HepG2 (cell line): ENCODE measurements around the gene FAF2. TPM values are rescaled to one million over a fixed set of nuclear protein-coding genes. Genes with fewer than 3 reads are reported as not detected.

ENCODE experiments used
- ATF4 ChIP-seq, 2 experiments: fragments of 450-650 bp in 1 of 2; sonication (generic) in 1 of 2; formaldehyde crosslinking; IDR thresholded peaks; 2 replicates each; pipeline versions ENCODE4 v1.5.0 to v1.8.0; 2020 to 2022; ENCODE audit warnings: mild to moderate bottlenecking in 1 of 2, missing genetic modification reagents in 1 of 2
- ATM ChIP-seq: fragments of 450-650 bp; IDR thresholded peaks from 2 replicates; pipeline ENCODE4 v1.7.1; 2017; ENCODE audit warnings: mild to moderate bottlenecking, borderline replicate concordance
- CEBPG ChIP-seq: IDR thresholded peaks from 2 replicates; pipeline ENCODE4 v1.6.1; 2016
- ETV5 ChIP-seq: IDR thresholded peaks from 2 replicates; pipeline ENCODE4 v1.6.1; 2018; ENCODE audit warnings: missing biosample characterization, missing genetic modification reagents, inconsistent platforms, borderline replicate concordance
- FUBP1 ChIP-seq: sonication (generic); formaldehyde crosslinking; IDR thresholded peaks from 2 replicates; pipeline ENCODE4 v1.5.1; 2020; ENCODE audit warnings: missing genetic modification reagents, mild to moderate bottlenecking, borderline replicate concordance
- GABPB1 ChIP-seq: IDR thresholded peaks from 2 replicates; pipeline ENCODE4 v1.6.1; 2016; ENCODE audit warnings: mild to moderate bottlenecking, missing genetic modification reagents, moderate library complexity, missing compliant biosample characterization
- ISX ChIP-seq: sonication (generic); formaldehyde crosslinking; conservative IDR thresholded peaks from 2 replicates; pipeline ENCODE4 v1.5.0; 2020; ENCODE audit warnings: missing genetic modification reagents
- KAT2B ChIP-seq: fragments of 150-350 bp; IDR thresholded peaks from 2 replicates; pipeline ENCODE4 v1.6.1; 2014; ENCODE audit warnings: low read depth, low read length, borderline replicate concordance
- NCOA1 ChIP-seq: sonication (generic); formaldehyde crosslinking; IDR thresholded peaks from 2 replicates; pipeline ENCODE4 v1.9.0; 2021; ENCODE audit warnings: missing genetic modification reagents
- NFAT5 ChIP-seq: sonication (generic); formaldehyde crosslinking; IDR thresholded peaks from 2 replicates; pipeline ENCODE4 v1.4.0; 2020; ENCODE audit warnings: missing genetic modification reagents
- NR2F6 ChIP-seq, 2 experiments: IDR thresholded peaks; 2 replicates each; pipeline ENCODE4 v1.6.1; 2016; ENCODE audit warnings: antibody characterized with exemption in 1 of 2, mild to moderate bottlenecking in 1 of 2
- REST ChIP-seq, 2 experiments: IDR thresholded peaks; 2 replicates each; pipeline ENCODE4 v1.6.1; 2011 to 2012; ENCODE audit warnings: low read length in 2 of 2, borderline replicate concordance in 1 of 2, low read depth in 1 of 2, mild to moderate bottlenecking in 1 of 2, moderate library complexity in 1 of 2
- SCMH1 ChIP-seq: sonication (generic); formaldehyde crosslinking; IDR thresholded peaks from 2 replicates; pipeline ENCODE4 v1.9.0; 2021; ENCODE audit warnings: missing genetic modification reagents, mild to moderate bottlenecking, borderline replicate concordance
- SOX5 ChIP-seq: IDR thresholded peaks from 2 replicates; pipeline ENCODE4 v1.6.1; 2016; ENCODE audit warnings: borderline replicate concordance
- SOX6 ChIP-seq, 2 experiments: fragments of 450-650 bp in 1 of 2; sonication (generic) in 1 of 2; formaldehyde crosslinking in 1 of 2; IDR thresholded peaks; 2 replicates each; pipeline versions ENCODE4 v1.4.0 to v1.6.1; 2017 to 2020; ENCODE audit warnings: antibody characterized with exemption in 1 of 2, mild to moderate bottlenecking in 1 of 2, missing genetic modification reagents in 1 of 2
- ZNF138 ChIP-seq: sonication (generic); formaldehyde crosslinking; IDR thresholded peaks from 2 replicates; pipeline ENCODE4 v1.5.0; 2020; ENCODE audit warnings: mild to moderate bottlenecking, low read depth, missing genetic modification reagents
- ZNF256 ChIP-seq: sonication (generic); formaldehyde crosslinking; conservative IDR thresholded peaks from 2 replicates; pipeline ENCODE4 v1.4.0; 2020; ENCODE audit warnings: missing genetic modification reagents
- ZNF841 ChIP-seq: sonication (generic); formaldehyde crosslinking; IDR thresholded peaks from 2 replicates; pipeline ENCODE4 v1.8.1; 2023; ENCODE audit warnings: missing genetic modification reagents, borderline replicate concordance
- ZNF878 ChIP-seq: sonication (generic); formaldehyde crosslinking; IDR thresholded peaks from 2 replicates; pipeline ENCODE4 v1.8.1; 2023; ENCODE audit warnings: mild to moderate bottlenecking, missing genetic modification reagents, moderate library complexity
- polyA plus RNA-seq, 8 experiments: library from polyadenylated mRNA; depleted of rRNA in 3 of 8; stranded (reverse) in 7 of 8; unstranded in 1 of 8; fragments of >200 nt; fragmentation: Illumina TruSeq in 4 of 8; extraction: Trizol in 4 of 8; gene quantifications; 2 replicates each; pipeline versions ENCODE4 v1.2.1 to v1.2.3, GENCODE V29; 2011 to 2016; ENCODE audit warnings: low read depth in 4 of 8, missing spikeins in 1 of 8, mixed read lengths in 1 of 8; ENCODE audit not compliant: insufficient read depth in 1 of 8
- total RNA-seq, 5 experiments: library from RNA; depleted of rRNA; stranded (reverse); fragments of >200 nt; fragmentation: Illumina TruSeq; extraction: Trizol; gene quantifications; 2 replicates each; pipeline ENCODE4 v1.2.3, GENCODE V29; 2016; ENCODE audit warnings: low read depth in 1 of 5

FAF2 gene
- total and polyA plus RNA-seq, 2 of the 13 experiments (the other 11 are each of a cell fraction or from before 2014, with no cell fraction given) = 27.8 to 34.3 TPM

- TF ChIP-seq ZNF841 (CRISPR knock-in tag) = no peak
- TF ChIP-seq SCMH1 (CRISPR knock-in tag) = no peak
- TF ChIP-seq NCOA1 (CRISPR knock-in tag) = no peak
- TF ChIP-seq ETV5 (CRISPR knock-in tag) = peak; percentile 33; the same call in 1 of the 2 replicates
- peak in 1 of 2 experiments; percentile 91; a peak in 2 of 4 replicates for TF ChIP-seq ATF4 (CRISPR knock-in tag; IDR thresholded peaks at IDR 0.05)
- peak; percentile 46; the same call in 1 of the 2 replicates for TF ChIP-seq CEBPG (CRISPR knock-in tag)
- TF ChIP-seq GABPB1 (CRISPR knock-in tag) = no peak
- TF ChIP-seq ISX (CRISPR knock-in tag) = no peak
- TF ChIP-seq SOX5 (CRISPR knock-in tag) = peak; percentile 78; the same call in 1 of the 2 replicates
- TF ChIP-seq ZNF256 (CRISPR knock-in tag) = no peak
- no peak for TF ChIP-seq NR2F6 (IDR thresholded peaks at IDR 0.05)
- no peak for TF ChIP-seq NR2F6 (CRISPR knock-in tag; IDR thresholded peaks at IDR 0.05)
- TF ChIP-seq ATM = no peak
- TF ChIP-seq ZNF878 (CRISPR knock-in tag) = no peak
- TF ChIP-seq SOX6 (IDR thresholded peaks at IDR 0.05) = no peak
- TF ChIP-seq SOX6 (CRISPR knock-in tag; IDR thresholded peaks at IDR 0.05) = peak; percentile 70
- no peak for TF ChIP-seq REST (IDR thresholded peaks at IDR 0.05; ENCODE audit: borderline replicate concordance in 1 of 2, low read depth in 1 of 2, low read length in 2 of 2)
- no peak for TF ChIP-seq ZNF138 (CRISPR knock-in tag)
- no peak for TF ChIP-seq FUBP1 (CRISPR knock-in tag)
- no peak for TF ChIP-seq NFAT5 (CRISPR knock-in tag)
- no peak for TF ChIP-seq KAT2B
Measured at GRCh38 chr5:176436656-176437055, 11.5 kb upstream of the FAF2 start (continued).
